ENCODE data around the gene MLLT1.

The MLLT1 gene

GRCh38 chr19:6235031-6235951, 44.5 kb downstream of the MLLT1 start:
- DNase-seq (ENCODE audit: low read depth): no peak

GRCh38 chr19:6234527-6234926, 45.2 kb downstream of the MLLT1 start:
- DNase-seq (ENCODE audit: low read depth): no peak

GRCh38 chr19:6233827-6234511, 45.8 kb downstream of the MLLT1 start:
- DNase-seq (ENCODE audit: low read depth): no peak

GRCh38 chr19:6233056-6233826, 46.5 kb downstream of the MLLT1 start:
- DNase-seq (ENCODE audit: low read depth): no peak

- DNase-seq (ENCODE audit: low read depth): no peak
Measured at GRCh38 chr19:6232601-6233055, 47.1 kb downstream of the MLLT1 start.

GRCh38 chr19:6230991-6231448, 48.8 kb downstream of the MLLT1 start:
- no peak for DNase-seq (ENCODE audit: low read depth)

- DNase-seq (ENCODE audit: low read depth): no peak
Measured at GRCh38 chr19:6229951-6230712, 49.6 kb downstream of the MLLT1 start.

- DNase-seq (ENCODE audit: low read depth): no peak
Measured at GRCh38 chr19:6229216-6229913, 50.4 kb downstream of the MLLT1 start.

- no peak for DNase-seq (ENCODE audit: low read depth)
Measured at GRCh38 chr19:6228551-6229215, 51.1 kb downstream of the MLLT1 start.

DNA sequence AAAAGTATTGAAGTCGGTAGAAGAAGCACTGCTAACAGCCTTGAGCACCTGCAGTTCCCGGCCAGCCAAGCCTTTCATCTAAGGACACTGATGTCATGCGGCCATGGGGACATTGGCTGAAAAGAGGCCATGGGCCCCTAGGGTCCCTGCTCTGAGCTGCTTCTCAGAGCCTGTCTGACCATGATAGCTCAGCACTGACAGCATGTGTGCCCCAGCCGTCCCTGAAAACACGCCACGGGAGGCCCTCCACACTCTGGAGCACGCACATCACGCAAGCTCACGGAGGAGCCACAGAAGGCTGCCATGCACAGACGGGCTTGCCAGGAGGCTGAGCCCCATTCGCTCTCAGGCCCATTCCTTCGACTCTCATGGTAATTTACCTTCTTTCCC, 51.8 kb downstream of the MLLT1 start:
- no peak for DNase-seq (ENCODE audit: low read depth)

- DNase-seq (ENCODE audit: low read depth): no peak
Measured at GRCh38 chr19:6227156-6227935, 52.4 kb downstream of the MLLT1 start.

DNA sequence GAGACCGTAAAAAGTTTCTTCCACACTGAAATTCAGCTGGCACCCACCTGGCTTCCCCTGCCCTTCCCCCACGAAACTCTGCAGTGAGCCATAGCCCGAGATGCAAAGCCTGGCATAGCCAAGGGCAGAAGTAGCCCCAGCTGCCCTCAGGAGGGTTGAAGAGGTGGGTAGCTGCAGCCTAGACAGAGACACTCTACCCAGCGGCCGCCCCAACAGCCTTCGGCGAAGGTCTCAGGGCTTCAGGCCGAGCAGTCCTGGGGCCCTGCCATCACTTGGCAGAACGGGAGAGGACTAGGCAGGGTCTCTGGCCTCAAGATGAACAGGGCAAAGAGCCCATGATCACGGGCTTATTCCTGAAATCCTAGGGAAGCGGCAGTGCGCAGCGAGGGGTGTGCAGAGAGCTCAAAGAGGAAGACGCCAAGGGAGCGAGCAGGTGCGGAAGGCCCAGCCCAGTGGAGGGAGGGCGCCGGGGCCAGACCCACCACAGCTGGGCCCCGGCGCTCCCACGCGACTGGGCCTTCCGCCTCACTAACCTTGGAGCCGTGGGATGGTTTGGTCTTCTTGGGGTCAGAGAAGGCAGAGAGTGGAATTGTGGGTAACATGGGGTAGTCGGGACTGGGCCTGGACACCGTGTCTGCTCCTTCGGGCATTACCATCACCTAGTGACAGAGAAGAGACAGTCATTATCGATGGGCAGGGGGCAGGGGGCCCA, 53.2 kb downstream of the MLLT1 start:
- no peak for DNase-seq (ENCODE audit: low read depth)

- no peak for DNase-seq (ENCODE audit: low read depth)
Measured at GRCh38 chr19:6226012-6226411, 53.8 kb downstream of the MLLT1 start.

GRCh38 chr19:6225232-6225865, 54.4 kb downstream of the MLLT1 start:
- no peak for DNase-seq (ENCODE audit: low read depth)

DNA sequence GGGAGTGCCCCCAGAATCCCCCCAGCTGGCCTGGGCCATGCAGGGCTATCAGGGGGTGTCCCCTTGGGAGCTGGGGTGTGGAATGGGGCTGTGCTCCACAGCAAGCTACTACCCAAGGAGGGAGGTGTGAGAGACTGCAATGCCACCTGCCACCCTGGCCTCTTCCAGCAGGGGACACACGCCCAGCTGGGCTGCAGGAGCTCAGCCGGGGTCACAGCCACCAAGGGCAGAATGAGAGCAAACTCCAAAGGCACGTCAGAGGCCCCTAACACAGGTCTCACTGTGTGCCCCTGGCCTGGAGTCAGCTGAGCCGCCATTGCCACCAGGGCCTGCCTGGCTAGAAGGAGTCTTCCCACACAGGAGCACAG, 55.5 kb downstream of the MLLT1 start:
- no peak for DNase-seq (ENCODE audit: low read depth)

- no peak for DNase-seq (ENCODE audit: low read depth)
Measured at GRCh38 chr19:6223461-6224307, 56.1 kb downstream of the MLLT1 start.

DNA sequence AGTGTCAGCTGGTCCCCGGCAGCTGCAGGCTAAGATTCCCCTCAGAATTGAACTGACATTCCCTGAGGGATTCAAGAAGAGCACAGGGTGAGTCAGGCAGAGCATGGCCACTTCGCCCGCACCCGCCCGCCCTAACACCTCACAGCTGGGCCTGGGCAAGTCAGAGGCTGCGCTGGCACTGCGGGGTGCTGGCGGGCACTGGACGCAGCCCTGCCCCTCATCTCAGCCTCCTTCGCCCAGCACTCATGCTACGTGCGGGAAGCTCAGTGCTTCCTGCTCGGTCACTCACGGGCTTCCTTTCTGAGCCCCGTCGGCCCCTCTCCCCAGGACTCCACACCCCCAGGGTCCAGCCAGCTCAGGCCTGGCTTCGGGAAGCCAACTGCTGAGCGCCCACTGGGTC, 56.9 kb downstream of the MLLT1 start:
- no peak for DNase-seq (ENCODE audit: low read depth)

Measured in T follicular helper cell (primary cell).